NCI-H345 treated with DMSO at 0.1 percent for 48 hours (cell line): ENCODE results near the gene TBPL1.

Experiments
- DNase-seq: peaks from one replicate; lab custom pipeline; 2025; ENCODE audit not compliant: unreplicated experiment; lab: John Stamatoyannopoulos, UW

TBPL1 gene

DNA sequence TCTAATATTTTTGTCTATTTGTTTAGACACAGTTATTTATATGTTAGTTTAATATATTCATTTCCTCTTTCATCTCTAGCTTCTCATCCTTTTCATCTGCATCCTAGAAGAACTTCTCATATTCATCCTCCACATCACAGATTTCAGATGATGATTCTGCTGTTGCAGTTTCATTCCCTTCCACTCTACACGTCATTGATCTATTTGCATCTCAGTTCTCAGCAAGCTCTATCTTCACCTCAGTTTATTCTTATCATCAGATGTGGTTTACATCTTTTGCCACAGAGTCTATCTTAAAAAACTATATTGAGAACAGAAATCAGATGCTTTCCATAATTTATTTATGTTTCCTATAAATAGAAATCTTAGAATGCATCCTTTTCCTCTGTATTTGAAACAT, 86.1 kb downstream of the TBPL1 start:
- DNase-seq: no peak
